Measurements from ENCODE around the gene MARS1.

- TF ChIP-seq CTCF (IDR thresholded peaks at IDR 0.05) (no peak), POLR2A (IDR thresholded peaks at IDR 0.05) (no peak)
These were observed 51.4 kb downstream of the MARS1 start for GRCh38 chr12:57539134-57539768.

Measured in uterus (tissue), 2 donors.